Neural progenitor cell (in vitro differentiated cells): ENCODE results near the gene C1orf50. TPM values are rescaled to one million over a fixed set of nuclear protein-coding genes. Genes with fewer than 3 reads are reported as not detected.

Experiments used
- DNase-seq: peaks from one replicate; pipeline ENCODE4 v3.0.0-alpha.2; 2016; ENCODE audit warnings: low spot score
- H2AFZ ChIP-seq: fragments of 200-600 bp; sonication (generic); replicated peaks from 2 replicates; pipeline ENCODE4 v1.6.1; 2016; ENCODE audit warnings: antibody characterized with exemption
- H3F3A ChIP-seq: fragments of 200-600 bp; sonication (generic); 2 replicates; pipeline ENCODE4 v1.6.1; 2016; ENCODE audit warnings: antibody characterized with exemption, low read depth
- H3K27ac ChIP-seq: fragments of 200-600 bp; sonication (generic); 2 replicates; pipeline ENCODE4 v1.5.1; 2016; ENCODE audit warnings: mild to moderate bottlenecking
- H3K27me3 ChIP-seq: fragments of 200-600 bp; sonication (generic); 2 replicates; pipeline ENCODE4 v1.6.1; 2016; ENCODE audit warnings: mild to moderate bottlenecking, moderate library complexity
- H3K36me3 ChIP-seq: fragments of 200-600 bp; sonication (generic); 2 replicates; pipeline ENCODE4 v1.5.1; 2016
- H3K4me1 ChIP-seq: fragments of 200-600 bp; sonication (generic); 2 replicates; pipeline ENCODE4 v1.6.1; 2016; ENCODE audit warnings: mixed run types
- H3K4me2 ChIP-seq: fragments of 200-600 bp; sonication (generic); 2 replicates; pipeline ENCODE4 v1.6.1; 2016
- H3K4me3 ChIP-seq: fragments of 200-600 bp; sonication (generic); 2 replicates; pipeline ENCODE4 v1.5.1; 2016
- H3K79me2 ChIP-seq: fragments of 200-600 bp; sonication (generic); 2 replicates; pipeline ENCODE4 v1.6.1; 2016; ENCODE audit warnings: low read depth
- H3K9ac ChIP-seq: fragments of 200-600 bp; sonication (generic); 2 replicates; pipeline ENCODE4 v1.6.1; 2016
- H3K9me3 ChIP-seq: fragments of 200-600 bp; sonication (generic); 2 replicates; pipeline ENCODE4 v1.5.1; 2016; ENCODE audit warnings: low read depth
- H4K20me1 ChIP-seq: fragments of 200-600 bp; sonication (generic); 2 replicates; pipeline ENCODE4 v1.6.1; 2016; ENCODE audit warnings: low read depth
- H3K27ac Mint-ChIP-seq: 3 replicates; pipeline ENCODE4 v1.8.0; 2021; ENCODE audit warnings: mixed read lengths
- H3K27me3 Mint-ChIP-seq: 2 replicates; pipeline ENCODE4 v1.8.0; 2022; ENCODE audit warnings: low read depth, mild to moderate bottlenecking, inconsistent platforms, moderate library complexity, mixed read lengths; ENCODE audit not compliant: insufficient read depth
- H3K36me3 Mint-ChIP-seq: 3 replicates; pipeline ENCODE4 v1.8.0; 2021; ENCODE audit warnings: mixed read lengths
- H3K4me1 Mint-ChIP-seq: 3 replicates; pipeline ENCODE4 v1.8.0; 2021; ENCODE audit warnings: mixed read lengths
- H3K4me3 Mint-ChIP-seq: 3 replicates; pipeline ENCODE4 v1.8.0; 2021; ENCODE audit warnings: mild to moderate bottlenecking, moderate library complexity, mixed read lengths
- H3K9me3 Mint-ChIP-seq: 3 replicates; pipeline ENCODE4 v1.8.0; 2020; ENCODE audit warnings: mixed read lengths
- CTCF ChIP-seq: fragments of 200-600 bp; sonication (generic); IDR thresholded peaks from 2 replicates; pipeline ENCODE4 v1.5.1; 2017; ENCODE audit warnings: antibody characterized with exemption, mild to moderate bottlenecking
- EZH2 ChIP-seq: fragments of 200-600 bp; sonication (generic); IDR thresholded peaks from 2 replicates; pipeline ENCODE4 v1.6.1; 2017; ENCODE audit warnings: antibody characterized with exemption, mild to moderate bottlenecking, moderate library complexity
- EZH2phosphoT487 ChIP-seq: fragments of 200-600 bp; sonication (generic); IDR thresholded peaks from 2 replicates; pipeline ENCODE4 v1.6.1; 2017; ENCODE audit warnings: antibody characterized with exemption
- total RNA-seq: library from RNA; depleted of rRNA; stranded (reverse); fragments of >200 nt; gene quantifications from 2 replicates; pipeline ENCODE4 v1.2.3, GENCODE V29; 2015; ENCODE audit warnings: low replicate concordance

Gene C1orf50
- total RNA-seq, 1 donor from 2014 or later = 19.0 TPM

GRCh38 chr1:42757892-42758275 is 9.2 kb upstream of the C1orf50 start:
- TF ChIP-seq CTCF (no peak), EZH2phosphoT487 (no peak), EZH2 (no peak)
- Histone ChIP-seq H3K9me3 (no peaks in the 10 kb centered on the region), H3K4me2 (no peak overlapping the region), H4K20me1 (no peaks in the 10 kb centered on the region), H3K36me3 (peaks cover 6% of the 10 kb centered on the region), H3K27ac (no peak overlapping the region), H2AFZ (no peak overlapping the region), H3K4me3 (no peak overlapping the region), H3F3A (no peaks in the 10 kb centered on the region), H3K9ac (no peak overlapping the region), H3K27me3 (no peaks in the 10 kb centered on the region), H3K79me2 (peaks cover under 1% of the 10 kb centered on the region), H3K4me1 (no peaks in the 10 kb centered on the region)
- Mint-ChIP-seq H3K9me3 (no peaks in the 10 kb centered on the region), H3K4me3 (no peak overlapping the region), H3K27me3 (peaks cover 2% of the 10 kb centered on the region), H3K27ac (no peak overlapping the region), H3K36me3 (peaks cover 24% of the 10 kb centered on the region), H3K4me1 (no peaks in the 10 kb centered on the region)
- DNase-seq = no peak

GRCh38 chr1:42758641-42759040 is 8.4 kb upstream of the C1orf50 start:
- Histone ChIP-seq H2AFZ (no peak overlapping the region), H3K27me3 (no peaks in the 10 kb centered on the region), H3K9me3 (no peaks in the 10 kb centered on the region), H3K9ac (no peak overlapping the region), H3K4me2 (no peak overlapping the region), H3K36me3 (peaks cover 6% of the 10 kb centered on the region), H3F3A (no peaks in the 10 kb centered on the region), H3K4me1 (no peaks in the 10 kb centered on the region), H3K79me2 (peaks cover 8% of the 10 kb centered on the region), H3K4me3 (no peak overlapping the region), H4K20me1 (peaks cover 1% of the 10 kb centered on the region), H3K27ac (no peak overlapping the region)
- Mint-ChIP-seq H3K36me3 (peaks cover 18% of the 10 kb centered on the region), H3K9me3 (no peaks in the 10 kb centered on the region), H3K4me1 (no peaks in the 10 kb centered on the region), H3K4me3 (no peak overlapping the region), H3K27ac (no peak overlapping the region), H3K27me3 (peaks cover 2% of the 10 kb centered on the region)
- no peak for DNase-seq
- TF ChIP-seq EZH2 (no peak), CTCF (no peak), EZH2phosphoT487 (no peak)

- DNase-seq = peak; percentile 29
- peaks cover 6% of the 10 kb centered on the region for H4K20me1 ChIP-seq
- H3K9me3 Mint-ChIP-seq = no peaks in the 10 kb centered on the region
- H3K27ac ChIP-seq = no peak overlapping the region
- H3K4me3 Mint-ChIP-seq = no peak overlapping the region
- no peaks in the 10 kb centered on the region for H3K27me3 ChIP-seq
- no peak overlapping the region for H3K9ac ChIP-seq
- peaks cover 14% of the 10 kb centered on the region for H3K36me3 Mint-ChIP-seq
- H3K79me2 ChIP-seq = peaks cover 13% of the 10 kb centered on the region
- no peak overlapping the region for H2AFZ ChIP-seq
- no peaks in the 10 kb centered on the region for H3K4me1 Mint-ChIP-seq
- H3F3A ChIP-seq = no peaks in the 10 kb centered on the region
- no peaks in the 10 kb centered on the region for H3K9me3 ChIP-seq
- TF ChIP-seq EZH2 (no peak), EZH2phosphoT487 (no peak), CTCF (no peak)
- no peak overlapping the region for H3K4me2 ChIP-seq
- H3K4me3 ChIP-seq = no peak overlapping the region
- H3K27me3 Mint-ChIP-seq = peaks cover 2% of the 10 kb centered on the region
- H3K27ac Mint-ChIP-seq = no peak overlapping the region
- peaks cover 6% of the 10 kb centered on the region for H3K36me3 ChIP-seq
- H3K4me1 ChIP-seq = no peaks in the 10 kb centered on the region
These were observed 7.9 kb upstream of the C1orf50 start for GRCh38 chr1:42759114-42759513.

- no peak overlapping the region for H3K4me2 ChIP-seq
- no peak overlapping the region for H3K9ac ChIP-seq
- H3K4me3 Mint-ChIP-seq = no peak overlapping the region
- peaks cover 15% of the 10 kb centered on the region for H4K20me1 ChIP-seq
- H3K4me1 Mint-ChIP-seq = no peaks in the 10 kb centered on the region
- H3K36me3 ChIP-seq = no peaks in the 10 kb centered on the region
- H3K9me3 ChIP-seq = no peaks in the 10 kb centered on the region
- peaks cover 5% of the 10 kb centered on the region for H3K4me1 ChIP-seq
- DNase-seq = no peak
- peaks cover 3% of the 10 kb centered on the region for H3K27me3 Mint-ChIP-seq
- H3K27ac ChIP-seq = no peak overlapping the region
- TF ChIP-seq EZH2phosphoT487 (no peak), EZH2 (no peak), CTCF (no peak)
- H3K36me3 Mint-ChIP-seq = peaks cover 2% of the 10 kb centered on the region
- peaks cover 37% of the 10 kb centered on the region for H3K79me2 ChIP-seq
- H3F3A ChIP-seq = peaks cover 7% of the 10 kb centered on the region
- no peak overlapping the region for H3K27ac Mint-ChIP-seq
- H2AFZ ChIP-seq = no peak overlapping the region
- no peaks in the 10 kb centered on the region for H3K9me3 Mint-ChIP-seq
- H3K4me3 ChIP-seq = no peak overlapping the region
- H3K27me3 ChIP-seq = no peaks in the 10 kb centered on the region
These were observed 5.5 kb upstream of the C1orf50 start for GRCh38 chr1:42761567-42761966.
